ENCODE measurements around the gene FOXL3.

The FOXL3 gene

DNA sequence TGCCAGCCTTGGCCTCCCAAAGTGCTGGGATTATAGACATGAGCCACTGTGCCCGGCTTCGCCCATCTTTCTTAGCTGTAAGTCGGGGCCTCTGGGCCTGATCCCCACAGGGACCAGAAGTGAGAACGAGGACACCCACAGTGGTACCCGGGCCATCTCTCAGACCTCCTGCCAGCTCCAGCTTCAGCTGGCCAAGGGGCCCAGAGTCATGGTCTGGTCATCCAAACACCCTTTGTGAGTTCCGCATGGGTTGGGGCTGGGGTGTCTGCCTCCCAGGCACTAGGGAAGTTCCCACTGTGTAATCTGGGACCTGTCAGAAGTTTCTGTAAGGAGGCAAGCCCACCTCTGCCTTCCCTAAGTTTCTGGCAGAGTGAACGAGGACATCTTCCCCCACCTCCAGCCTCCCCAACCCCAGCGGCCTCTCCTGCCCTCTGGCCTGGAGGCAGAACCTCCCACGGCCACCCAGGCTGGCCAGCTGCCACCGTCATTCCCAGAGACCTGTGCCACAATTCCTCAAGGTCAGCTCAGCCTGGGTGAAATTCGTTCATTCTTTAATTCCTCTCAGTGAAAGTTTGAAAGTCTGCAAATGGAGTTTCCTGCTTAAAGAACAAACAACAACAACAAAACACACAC is 19.5 kb upstream of the FOXL3 start:
- no peak for TF ChIP-seq CTCF (conservative IDR thresholded peaks at IDR 0.05; ENCODE audit: low read length)
- no peak for DNase-seq (ENCODE audit: low read depth)
- no peak overlapping the region for H3K4me3 ChIP-seq (ENCODE audit: low read length)

DNA sequence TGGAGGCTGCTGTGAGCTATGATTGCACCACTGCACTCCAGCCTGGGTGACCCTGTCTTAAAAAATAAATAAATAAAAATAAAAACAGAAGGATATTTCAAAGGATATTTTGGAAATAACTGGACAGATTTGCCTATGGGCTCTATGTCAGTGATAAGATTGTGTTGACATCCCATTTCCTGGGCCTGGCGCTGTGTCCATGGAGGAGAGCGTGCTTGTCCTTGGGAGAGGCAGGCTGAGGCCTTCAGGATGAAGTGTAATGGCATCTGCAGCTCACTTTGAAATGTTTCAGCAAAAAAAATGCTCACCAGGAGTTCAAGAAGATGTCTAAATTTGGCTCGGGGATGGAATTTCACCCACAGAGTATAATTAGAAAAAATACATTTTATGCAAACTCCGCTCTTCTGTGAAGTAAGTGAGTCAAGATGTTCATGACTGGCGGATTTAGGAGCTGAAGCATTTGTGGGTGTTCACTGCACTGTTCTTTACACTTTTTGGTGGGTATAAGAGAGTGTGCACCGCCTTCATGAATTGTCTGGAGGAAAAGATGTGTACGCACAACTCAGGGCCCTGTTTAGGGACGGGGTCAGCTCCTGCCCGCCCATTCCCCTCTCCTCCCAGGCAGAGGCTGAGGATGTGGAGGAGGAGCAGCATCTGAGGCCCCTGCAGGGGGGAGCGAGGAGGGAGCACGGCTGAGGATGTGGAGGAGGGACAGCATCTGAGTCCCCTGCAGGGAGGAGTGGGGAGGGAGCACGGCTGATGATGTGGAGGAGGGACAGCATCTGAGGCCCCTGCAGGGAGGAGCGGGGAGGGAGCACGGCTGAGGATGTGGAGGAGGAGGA is 18.5 kb upstream of the FOXL3 start:
- no peak for TF ChIP-seq CTCF (conservative IDR thresholded peaks at IDR 0.05; ENCODE audit: low read length)
- peak; percentile 42 for DNase-seq (ENCODE audit: low read depth)
- no peak overlapping the region for H3K4me3 ChIP-seq (ENCODE audit: low read length)

GRCh38 chr7:272108-272615 is 17.8 kb upstream of the FOXL3 start:
- DNase-seq (ENCODE audit: low read depth) = no peak
- no peak for TF ChIP-seq CTCF (conservative IDR thresholded peaks at IDR 0.05; ENCODE audit: low read length)

GRCh38 chr7:272631-273030 is 17.3 kb upstream of the FOXL3 start:
- H3K4me3 ChIP-seq (ENCODE audit: low read length) = no peak overlapping the region
- TF ChIP-seq CTCF (conservative IDR thresholded peaks at IDR 0.05; ENCODE audit: low read length) = no peak
- DNase-seq (ENCODE audit: low read depth) = no peak

More at GRCh38 chr7:272108-272615, 17.8 kb upstream of the FOXL3 start:
- no peak overlapping the region for H3K4me3 ChIP-seq (ENCODE audit: low read length)

DNA sequence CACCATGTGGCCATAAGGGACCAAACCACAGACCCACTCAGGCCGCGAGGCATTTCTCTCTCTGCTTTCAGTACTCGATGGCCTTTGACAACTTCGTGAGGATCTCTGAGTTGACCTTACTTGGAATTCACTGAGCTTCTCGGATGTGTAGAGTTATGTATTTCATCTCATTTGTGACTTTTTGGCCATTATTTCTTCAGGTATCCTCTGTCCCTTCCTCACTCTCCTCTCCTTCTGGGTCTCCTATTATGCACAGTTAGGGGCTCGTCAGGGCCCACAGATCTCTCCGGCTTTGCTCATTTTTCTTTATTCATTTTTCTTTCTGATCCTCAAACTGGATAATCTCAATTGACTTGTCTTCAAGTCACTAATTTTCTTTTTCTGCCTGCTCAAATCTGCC is 16.6 kb upstream of the FOXL3 start:
- no peak overlapping the region for H3K4me3 ChIP-seq (ENCODE audit: low read length)
- no peak for DNase-seq (ENCODE audit: low read depth)
- TF ChIP-seq CTCF (conservative IDR thresholded peaks at IDR 0.05; ENCODE audit: low read length) = no peak

DNA sequence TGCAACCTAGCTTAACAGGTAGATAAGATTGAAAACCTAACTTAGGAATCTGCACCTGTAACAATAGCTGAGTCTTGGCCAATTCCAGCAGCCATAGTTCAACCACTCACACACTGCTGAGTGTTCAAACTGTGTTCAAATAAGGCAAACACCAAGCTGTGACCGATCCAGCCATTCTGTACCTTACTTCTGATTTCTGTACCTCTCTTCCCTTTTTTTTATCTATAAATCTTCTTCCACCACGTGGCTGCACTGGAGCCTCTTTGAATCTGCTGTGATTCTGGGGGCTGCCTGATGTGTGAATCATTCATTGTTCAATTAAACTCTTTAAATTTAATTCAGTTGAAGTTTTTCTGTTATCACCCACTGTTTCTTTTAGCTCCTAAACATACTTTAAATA is 15.7 kb upstream of the FOXL3 start:
- no peak for TF ChIP-seq CTCF (conservative IDR thresholded peaks at IDR 0.05; ENCODE audit: low read length)
- no peak overlapping the region for H3K4me3 ChIP-seq (ENCODE audit: low read length)
- DNase-seq (ENCODE audit: low read depth) = no peak
